Panc1 (cell line): ENCODE results near the gene SSH2.

Source experiments
- CTCF ChIP-seq: fragments of 450-650 bp; IDR thresholded peaks from 2 replicates; pipeline ENCODE4 v1.5.1; 2017; ENCODE audit warnings: mild to moderate bottlenecking
- REST ChIP-seq, 2 experiments: IDR thresholded peaks; 2 replicates each; pipeline ENCODE4 v1.6.1; 2011 to 2012; ENCODE audit warnings: low read depth in 2 of 2, control low read depth in 1 of 2, low read length in 1 of 2, mild to moderate bottlenecking in 1 of 2, moderate library complexity in 1 of 2; ENCODE audit not compliant: insufficient read depth in 1 of 2
- SIN3A ChIP-seq: IDR thresholded peaks from 2 replicates; pipeline ENCODE4 v1.6.1; 2012; ENCODE audit warnings: low read depth, mild to moderate bottlenecking, low read length, moderate library complexity, borderline replicate concordance; ENCODE audit not compliant: insufficient read depth

GRCh38 chr17:29734640-29735039, 195.4 kb downstream of the SSH2 start:
- TF ChIP-seq CTCF, result no peak
- TF ChIP-seq REST (IDR thresholded peaks at IDR 0.05; ENCODE audit: insufficient read depth in 1 of 2, low read depth in 2 of 2, low read length in 1 of 2), result no peak
- TF ChIP-seq SIN3A, result no peak
